Measurements from ENCODE around the gene DUSP2. TPM values are rescaled to one million over a fixed set of nuclear protein-coding genes. Genes with fewer than 3 reads are reported as not detected.

Gene DUSP2
- total RNA-seq, 1 experiment from 2014 or later = 1.4 TPM

- Histone ChIP-seq H3K9me3 (ENCODE audit: low read depth, low read length, poor library complexity, severe bottlenecking) (no peaks in the 10 kb centered on the region), H3K36me3 (ENCODE audit: insufficient read depth, low read length, poor library complexity, severe bottlenecking) (no peaks in the 10 kb centered on the region), H3K27ac (ENCODE audit: low read depth, low read length, poor library complexity, severe bottlenecking) (no peak overlapping the region), H3K4me1 (ENCODE audit: insufficient read depth, low read length, poor library complexity, severe bottlenecking) (no peaks in the 10 kb centered on the region), H3K4me3 (ENCODE audit: low read depth, low read length, poor library complexity, severe bottlenecking) (no peak overlapping the region), H3K27me3 (replicated peaks; ENCODE audit: insufficient read depth, low read depth, low read length, poor library complexity) (peaks cover 3% of the 10 kb centered on the region)
- no TSS peak for BruUV-seq (replicated peaks)
- TF ChIP-seq, protein P1, sequence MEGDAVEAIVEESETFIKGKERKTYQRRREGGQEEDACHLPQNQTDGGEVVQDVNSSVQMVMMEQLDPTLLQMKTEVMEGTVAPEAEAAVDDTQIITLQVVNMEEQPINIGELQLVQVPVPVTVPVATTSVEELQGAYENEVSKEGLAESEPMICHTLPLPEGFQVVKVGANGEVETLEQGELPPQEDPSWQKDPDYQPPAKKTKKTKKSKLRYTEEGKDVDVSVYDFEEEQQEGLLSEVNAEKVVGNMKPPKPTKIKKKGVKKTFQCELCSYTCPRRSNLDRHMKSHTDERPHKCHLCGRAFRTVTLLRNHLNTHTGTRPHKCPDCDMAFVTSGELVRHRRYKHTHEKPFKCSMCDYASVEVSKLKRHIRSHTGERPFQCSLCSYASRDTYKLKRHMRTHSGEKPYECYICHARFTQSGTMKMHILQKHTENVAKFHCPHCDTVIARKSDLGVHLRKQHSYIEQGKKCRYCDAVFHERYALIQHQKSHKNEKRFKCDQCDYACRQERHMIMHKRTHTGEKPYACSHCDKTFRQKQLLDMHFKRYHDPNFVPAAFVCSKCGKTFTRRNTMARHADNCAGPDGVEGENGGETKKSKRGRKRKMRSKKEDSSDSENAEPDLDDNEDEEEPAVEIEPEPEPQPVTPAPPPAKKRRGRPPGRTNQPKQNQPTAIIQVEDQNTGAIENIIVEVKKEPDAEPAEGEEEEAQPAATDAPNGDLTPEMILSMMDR (conservative IDR thresholded peaks at IDR 0.05; ENCODE audit: low read depth, low read length) = no peak
- no peak for TF ChIP-seq EZH2 (IDR thresholded peaks at IDR 0.05; ENCODE audit: borderline replicate concordance, low read depth, low read length, poor library complexity, severe bottlenecking)
- DNase-seq (ENCODE audit: low spot score) = no peak
- POLR2A ChIA-PET (ENCODE audit: low non-redundant PET) = no interaction called here
- CTCF ChIA-PET = no interaction called here
- intact Hi-C loops (cut with micrococcal nuclease; ENCODE audit: unreplicated experiment) = loop anchor here (5.0 kb wide), 1 partner anchor 378 kb away; the partner anchor contains the start of gene NEURL3
Measured at GRCh38 chr2:96129528-96130120, 15.6 kb downstream of the DUSP2 start.

DNA sequence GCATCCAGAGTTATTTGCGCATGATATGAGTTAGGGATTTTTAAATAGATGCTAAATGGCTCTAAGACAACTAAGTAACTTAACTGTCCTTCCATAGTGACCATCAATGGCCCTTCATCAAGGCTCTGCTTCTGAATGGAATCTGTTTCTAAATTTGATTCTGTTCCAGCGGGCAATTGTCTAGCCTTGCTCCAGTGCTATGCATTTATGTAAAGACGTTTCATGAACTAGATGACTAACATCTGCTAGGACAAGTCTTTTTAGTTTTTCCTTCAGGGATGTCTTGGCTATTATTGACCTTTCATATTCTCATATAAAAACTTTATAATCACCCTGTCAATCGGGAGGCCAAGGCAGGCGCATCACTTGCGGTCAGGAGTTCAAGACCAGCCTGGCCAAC is 16.8 kb downstream of the DUSP2 start:
- Histone ChIP-seq H3K9me3 (ENCODE audit: low read depth, low read length, poor library complexity, severe bottlenecking) (no peaks in the 10 kb centered on the region), H3K4me3 (ENCODE audit: low read depth, low read length, poor library complexity, severe bottlenecking) (no peak overlapping the region), H3K27me3 (replicated peaks; ENCODE audit: insufficient read depth, low read depth, low read length, poor library complexity) (peaks cover 3% of the 10 kb centered on the region), H3K27ac (ENCODE audit: low read depth, low read length, poor library complexity, severe bottlenecking) (no peak overlapping the region), H3K36me3 (ENCODE audit: insufficient read depth, low read length, poor library complexity, severe bottlenecking) (no peaks in the 10 kb centered on the region), H3K4me1 (ENCODE audit: insufficient read depth, low read length, poor library complexity, severe bottlenecking) (no peaks in the 10 kb centered on the region)
- intact Hi-C loops (cut with micrococcal nuclease; ENCODE audit: unreplicated experiment) = no loop called here
- BruUV-seq (replicated peaks) = no TSS peak
- POLR2A ChIA-PET (ENCODE audit: low non-redundant PET) = no interaction called here
- DNase-seq (ENCODE audit: low spot score) = no peak
- CTCF ChIA-PET = no interaction called here
- no peak for TF ChIP-seq EZH2 (IDR thresholded peaks at IDR 0.05; ENCODE audit: borderline replicate concordance, low read depth, low read length, poor library complexity, severe bottlenecking)
- TF ChIP-seq, protein P1 (conservative IDR thresholded peaks at IDR 0.05; ENCODE audit: low read depth, low read length) = no peak

- ChIA-PET CTCF (no interaction called here), POLR2A (ENCODE audit: low non-redundant PET) (no interaction called here)
- H3K4me1 ChIP-seq (ENCODE audit: insufficient read depth, low read length, poor library complexity, severe bottlenecking) = no peaks in the 10 kb centered on the region
Measured at GRCh38 chr2:96124406-96125265, 20.6 kb downstream of the DUSP2 start.

More at GRCh38 chr2:96124406-96125265, 20.6 kb downstream of the DUSP2 start:
- TF ChIP-seq EZH2 (IDR thresholded peaks at IDR 0.05; ENCODE audit: borderline replicate concordance, low read depth, low read length, poor library complexity, severe bottlenecking) = no peak
- TF ChIP-seq, protein P1 (conservative IDR thresholded peaks at IDR 0.05; ENCODE audit: low read depth, low read length) = no peak
- no peak overlapping the region for H3K4me3 ChIP-seq (ENCODE audit: low read depth, low read length, poor library complexity, severe bottlenecking)
- no peak for DNase-seq (ENCODE audit: low spot score)
- H3K9me3 ChIP-seq (ENCODE audit: low read depth, low read length, poor library complexity, severe bottlenecking) = no peaks in the 10 kb centered on the region
- H3K27ac ChIP-seq (ENCODE audit: low read depth, low read length, poor library complexity, severe bottlenecking) = no peak overlapping the region
- peaks cover 6% of the 10 kb centered on the region for H3K27me3 ChIP-seq (replicated peaks; ENCODE audit: insufficient read depth, low read depth, low read length, poor library complexity)
- no peaks in the 10 kb centered on the region for H3K36me3 ChIP-seq (ENCODE audit: insufficient read depth, low read length, poor library complexity, severe bottlenecking)
- intact Hi-C loops (cut with micrococcal nuclease; ENCODE audit: unreplicated experiment) = no loop called here
- BruUV-seq (replicated peaks) = no TSS peak
